ENCODE data around the gene RTP1.
"Not testable (repeated sequence)": the region's sequence is repeated elsewhere in the genome, so short reads cannot be mapped to it uniquely, and the experiment has no call there.

RTP1 gene

DNA sequence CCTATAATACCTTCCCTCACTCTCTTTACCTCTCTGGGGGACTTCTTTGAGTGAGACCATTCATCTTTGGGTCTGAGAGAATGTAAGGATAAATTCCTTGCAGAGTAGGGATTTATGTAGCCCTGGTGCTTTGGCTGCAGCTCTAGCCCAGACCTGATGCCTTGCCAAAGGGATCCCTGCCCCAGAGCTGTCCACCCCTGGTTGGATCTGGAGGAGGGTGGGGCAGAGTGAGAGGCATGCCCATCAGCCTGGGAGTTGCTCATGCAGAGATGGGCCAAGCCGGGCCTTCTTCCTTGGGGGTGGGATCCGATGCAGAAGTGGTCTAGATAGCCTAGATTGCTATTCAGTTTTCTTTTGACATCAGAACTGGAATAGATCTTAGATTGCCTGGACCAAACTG, 31.5 kb downstream of the RTP1 start:
- peaks cover 2% of the 10 kb centered on the region; the same call in 1 of the 2 replicates for H3K27me3 ChIP-seq (replicated peaks; ENCODE audit: control insufficient read depth, insufficient read depth, low read length)
- H3K4me3 ChIP-seq (replicated peaks; ENCODE audit: low read depth, low read length), result no peak overlapping the region
- TF ChIP-seq, protein P1, sequence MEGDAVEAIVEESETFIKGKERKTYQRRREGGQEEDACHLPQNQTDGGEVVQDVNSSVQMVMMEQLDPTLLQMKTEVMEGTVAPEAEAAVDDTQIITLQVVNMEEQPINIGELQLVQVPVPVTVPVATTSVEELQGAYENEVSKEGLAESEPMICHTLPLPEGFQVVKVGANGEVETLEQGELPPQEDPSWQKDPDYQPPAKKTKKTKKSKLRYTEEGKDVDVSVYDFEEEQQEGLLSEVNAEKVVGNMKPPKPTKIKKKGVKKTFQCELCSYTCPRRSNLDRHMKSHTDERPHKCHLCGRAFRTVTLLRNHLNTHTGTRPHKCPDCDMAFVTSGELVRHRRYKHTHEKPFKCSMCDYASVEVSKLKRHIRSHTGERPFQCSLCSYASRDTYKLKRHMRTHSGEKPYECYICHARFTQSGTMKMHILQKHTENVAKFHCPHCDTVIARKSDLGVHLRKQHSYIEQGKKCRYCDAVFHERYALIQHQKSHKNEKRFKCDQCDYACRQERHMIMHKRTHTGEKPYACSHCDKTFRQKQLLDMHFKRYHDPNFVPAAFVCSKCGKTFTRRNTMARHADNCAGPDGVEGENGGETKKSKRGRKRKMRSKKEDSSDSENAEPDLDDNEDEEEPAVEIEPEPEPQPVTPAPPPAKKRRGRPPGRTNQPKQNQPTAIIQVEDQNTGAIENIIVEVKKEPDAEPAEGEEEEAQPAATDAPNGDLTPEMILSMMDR (IDR thresholded peaks at IDR 0.05; ENCODE audit: insufficient read depth, low read length, poor library complexity, severe bottlenecking), result no peak
- H3K36me3 ChIP-seq (ENCODE audit: control insufficient read depth, insufficient read depth, low read length), result no peaks in the 10 kb centered on the region
- DNase-seq (ENCODE audit: extremely low read depth, insufficient read length), result no peak

- Histone ChIP-seq H3K27me3 (replicated peaks; ENCODE audit: control insufficient read depth, insufficient read depth, low read length) (peaks cover 2% of the 10 kb centered on the region; the same call in 1 of the 2 replicates), H3K36me3 (ENCODE audit: control insufficient read depth, insufficient read depth, low read length) (no peaks in the 10 kb centered on the region), H3K4me3 (replicated peaks; ENCODE audit: low read depth, low read length) (no peak overlapping the region)
- no peak for DNase-seq (ENCODE audit: extremely low read depth, insufficient read length)
- TF ChIP-seq, protein P1 (IDR thresholded peaks at IDR 0.05; ENCODE audit: insufficient read depth, low read length, poor library complexity, severe bottlenecking), result no peak
Measured at GRCh38 chr3:187230011-187230410, 32.7 kb downstream of the RTP1 start.

DNA sequence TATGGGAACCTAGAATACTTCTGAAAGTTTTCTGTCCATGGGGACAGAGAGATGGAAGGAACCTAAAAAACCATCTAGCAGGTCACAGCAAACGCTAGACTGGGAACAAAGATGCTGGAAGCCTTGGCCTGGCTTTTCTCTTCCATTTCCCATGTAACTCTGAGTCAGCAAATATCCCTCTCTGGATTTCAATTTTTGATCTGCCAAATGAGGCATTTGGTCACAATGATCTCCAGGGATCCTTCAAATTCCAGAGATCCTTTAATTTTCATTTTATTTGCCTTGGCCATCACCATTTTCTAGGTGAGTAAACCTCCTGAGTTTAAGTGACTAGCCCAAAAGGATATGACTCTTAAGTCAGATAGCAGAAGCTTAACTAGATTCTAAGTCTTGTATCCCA, 39.7 kb downstream of the RTP1 start:
- DNase-seq (ENCODE audit: extremely low read depth, insufficient read length), result no peak
- Histone ChIP-seq H3K4me3 (replicated peaks; ENCODE audit: low read depth, low read length) (no peak overlapping the region), H3K36me3 (ENCODE audit: control insufficient read depth, insufficient read depth, low read length) (no peaks in the 10 kb centered on the region), H3K27me3 (replicated peaks; ENCODE audit: control insufficient read depth, insufficient read depth, low read length) (no peaks in the 10 kb centered on the region)
- TF ChIP-seq, protein P1 (IDR thresholded peaks at IDR 0.05; ENCODE audit: insufficient read depth, low read length, poor library complexity, severe bottlenecking), result no peak

GRCh38 chr3:187237741-187238140, 40.5 kb downstream of the RTP1 start:
- DNase-seq (ENCODE audit: extremely low read depth, insufficient read length), result no peak
- H3K27me3 ChIP-seq (replicated peaks; ENCODE audit: control insufficient read depth, insufficient read depth, low read length), result no peaks in the 10 kb centered on the region
- no peaks in the 10 kb centered on the region for H3K36me3 ChIP-seq (ENCODE audit: control insufficient read depth, insufficient read depth, low read length)
- H3K4me3 ChIP-seq (replicated peaks; ENCODE audit: low read depth, low read length), result no peak overlapping the region
- TF ChIP-seq, protein P1 (IDR thresholded peaks at IDR 0.05; ENCODE audit: insufficient read depth, low read length, poor library complexity, severe bottlenecking), result no peak

DNA sequence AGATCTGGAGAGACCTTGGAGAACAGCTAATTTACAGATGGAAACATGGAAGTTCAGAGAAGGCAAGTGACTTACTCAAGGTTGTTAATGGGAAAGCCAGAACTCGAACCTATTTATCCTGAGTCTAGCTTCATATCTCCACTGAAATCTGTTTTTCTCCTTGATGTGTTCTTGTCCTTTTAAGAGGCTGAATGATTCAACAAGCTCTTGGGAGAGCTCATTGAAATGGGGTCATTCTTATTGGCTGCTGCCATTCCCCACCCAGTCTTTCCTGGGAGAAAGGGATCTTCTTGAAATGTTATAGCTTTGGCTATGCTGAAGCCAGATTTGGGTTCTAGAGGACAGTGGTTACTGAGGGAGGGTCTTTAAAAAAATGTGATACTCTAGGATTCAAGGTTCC, 41.0 kb downstream of the RTP1 start:
- no peaks in the 10 kb centered on the region for H3K27me3 ChIP-seq (replicated peaks; ENCODE audit: control insufficient read depth, insufficient read depth, low read length)
- no peaks in the 10 kb centered on the region for H3K36me3 ChIP-seq (ENCODE audit: control insufficient read depth, insufficient read depth, low read length)

GRCh38 chr3:187238835-187239234, 41.5 kb downstream of the RTP1 start:
- H3K36me3 ChIP-seq (ENCODE audit: control insufficient read depth, insufficient read depth, low read length); DNase-seq (ENCODE audit: extremely low read depth, insufficient read length); H3K27me3 ChIP-seq (replicated peaks; ENCODE audit: control insufficient read depth, insufficient read depth, low read length); H3K4me3 ChIP-seq (replicated peaks; ENCODE audit: low read depth, low read length): not testable (repeated sequence)

More for the DNA sequence above, 41.0 kb downstream of the RTP1 start:
- H3K4me3 ChIP-seq (replicated peaks; ENCODE audit: low read depth, low read length), result no peak overlapping the region
- TF ChIP-seq, protein P1 (IDR thresholded peaks at IDR 0.05; ENCODE audit: insufficient read depth, low read length, poor library complexity, severe bottlenecking), result no peak
- no peak for DNase-seq (ENCODE audit: extremely low read depth, insufficient read length)

Measured in GM06990 (cell line).